NCI-H187 treated with DMSO at 0.1 percent for 48 hours (cell line): ENCODE measurements around the gene IDH3G.
"Not testable (repeated sequence)": the region's sequence is repeated elsewhere in the genome, so short reads cannot be mapped to it uniquely, and the experiment has no call there.

ENCODE experiments used
- DNase-seq: peaks from one replicate; lab custom pipeline; 2025; lab: John Stamatoyannopoulos, UW

IDH3G gene

GRCh38 chrX:153794018-153794896 is at the start of gene IDH3G, which contains the start of gene SSR4:
IDH3G (minus strand) TSS chrX:153794375; CDS start chrX:153794326, 49 bp downstream.
SSR4 (plus strand) TSS chrX:153794668; CDS start chrX:153794688, 20 bp downstream.
- peak; percentile 82 for DNase-seq

GRCh38 chrX:153836921-153837320 is 42.7 kb upstream of the IDH3G start:
- DNase-seq, result no peak

- DNase-seq, result no peak
Observed at GRCh38 chrX:153832728-153833127, 38.6 kb upstream of the IDH3G start.

- no peak for DNase-seq
Observed at GRCh38 chrX:153831429-153832150, 37.4 kb upstream of the IDH3G start.

- DNase-seq, result no peak
Observed at GRCh38 chrX:153830640-153831428, 36.7 kb upstream of the IDH3G start.

- no peak for DNase-seq
Observed at GRCh38 chrX:153829799-153830639, 35.8 kb upstream of the IDH3G start, which contains the start of gene PDZD4. PDZD4 (minus strand) TSS chrX:153830544; CDS start chrX:153830298, 246 bp downstream.

GRCh38 chrX:153829549-153829798 is 35.3 kb upstream of the IDH3G start:
- DNase-seq, result no peak

- no peak for DNase-seq
Observed at GRCh38 chrX:153828723-153829548, 34.8 kb upstream of the IDH3G start.

GRCh38 chrX:153828308-153828707 is 34.1 kb upstream of the IDH3G start:
- DNase-seq, result no peak

GRCh38 chrX:153827903-153828302 is 33.7 kb upstream of the IDH3G start:
- DNase-seq, result no peak

- DNase-seq, result no peak
Observed at GRCh38 chrX:153827016-153827415, 32.8 kb upstream of the IDH3G start.

- DNase-seq, result no peak
Observed at GRCh38 chrX:153825042-153825441, 30.9 kb upstream of the IDH3G start.

GRCh38 chrX:153824348-153824747 is 30.2 kb upstream of the IDH3G start:
- no peak for DNase-seq

GRCh38 chrX:153821066-153821465 is 26.9 kb upstream of the IDH3G start:
- no peak for DNase-seq

GRCh38 chrX:153820601-153821000 is 26.4 kb upstream of the IDH3G start:
- DNase-seq, result no peak

- DNase-seq, result no peak
Observed at GRCh38 chrX:153819384-153820040, 25.3 kb upstream of the IDH3G start.

GRCh38 chrX:153818571-153819383 is 24.6 kb upstream of the IDH3G start:
- no peak for DNase-seq

GRCh38 chrX:153818064-153818463 is 23.9 kb upstream of the IDH3G start:
- not testable (repeated sequence) for DNase-seq
